Measurements from ENCODE around the gene TLR9.
"Not testable (repeated sequence)": the region's sequence is repeated elsewhere in the genome, so short reads cannot be mapped to it uniquely, and the experiment has no call there.

TLR9 gene

DNA sequence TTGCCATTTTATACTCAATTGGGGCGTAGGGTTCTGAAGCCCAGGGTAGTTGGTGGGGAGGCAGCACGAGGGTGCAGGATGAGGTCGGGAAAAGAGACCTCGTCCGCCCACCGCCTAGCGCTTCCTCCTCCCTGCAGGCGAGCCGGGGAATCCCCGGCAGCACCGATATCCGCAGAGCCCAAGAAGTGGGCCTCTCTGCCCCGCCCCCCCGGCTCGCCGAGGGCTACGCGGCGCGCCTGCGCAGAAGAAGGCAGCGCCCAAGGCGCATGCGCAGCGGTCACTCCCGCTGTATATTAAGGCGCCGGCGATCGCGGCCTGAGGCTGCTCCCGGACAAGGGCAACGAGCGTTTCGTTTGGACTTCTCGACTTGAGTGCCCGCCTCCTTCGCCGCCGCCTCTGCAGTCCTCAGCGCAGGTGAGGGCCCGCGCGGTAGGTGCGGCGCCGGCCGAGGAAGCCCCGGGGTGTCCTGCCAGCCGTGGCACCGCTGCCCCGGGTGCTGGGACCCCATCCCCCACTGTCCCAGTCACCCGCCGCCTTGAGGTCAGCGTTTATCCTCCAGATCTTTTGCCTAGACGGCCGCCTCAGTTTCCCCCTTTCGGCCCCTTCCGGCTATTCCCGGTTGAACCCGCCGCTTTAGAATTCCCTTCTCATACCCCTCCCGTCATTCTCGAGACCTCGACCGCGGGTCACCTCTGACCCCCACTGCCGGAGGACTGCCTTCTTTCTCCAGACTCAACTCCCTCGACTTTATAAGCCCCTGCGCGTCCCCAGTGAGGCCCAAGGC, 27.4 kb downstream of the TLR9 start, which contains the start of gene ALAS1:
ALAS1 (plus strand) TSS at position 319 of the 784 bp plus-strand sequence. CDS start 1,082 bp downstream, outside the sequence.
- in situ Hi-C loops (cut with MboI; ENCODE audit: low sequenced_read_pairs) = no loop called here

DNA sequence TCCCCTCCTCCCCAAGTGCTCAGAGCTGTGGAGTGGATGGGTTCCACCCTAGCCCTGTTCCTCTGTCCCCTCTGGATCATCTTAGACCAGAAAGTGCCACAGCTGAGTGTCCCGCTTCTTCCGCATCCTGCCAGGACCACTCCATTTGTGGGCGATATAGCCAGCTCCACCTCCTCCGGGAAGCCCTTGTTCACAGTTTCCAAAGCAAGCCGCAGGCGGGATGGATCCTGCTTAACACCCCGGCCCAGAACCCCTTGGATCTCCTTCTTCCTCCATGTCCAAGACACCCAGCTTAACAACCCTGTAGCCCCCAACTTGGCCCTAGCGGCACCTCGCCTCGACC, 28.0 kb downstream of the TLR9 start:
- in situ Hi-C loops (cut with MboI; ENCODE audit: low sequenced_read_pairs) = no loop called here

- in situ Hi-C loops (cut with MboI; ENCODE audit: low sequenced_read_pairs) = no loop called here
Observed at GRCh38 chr3:52196977-52197376, 28.5 kb downstream of the TLR9 start.

DNA sequence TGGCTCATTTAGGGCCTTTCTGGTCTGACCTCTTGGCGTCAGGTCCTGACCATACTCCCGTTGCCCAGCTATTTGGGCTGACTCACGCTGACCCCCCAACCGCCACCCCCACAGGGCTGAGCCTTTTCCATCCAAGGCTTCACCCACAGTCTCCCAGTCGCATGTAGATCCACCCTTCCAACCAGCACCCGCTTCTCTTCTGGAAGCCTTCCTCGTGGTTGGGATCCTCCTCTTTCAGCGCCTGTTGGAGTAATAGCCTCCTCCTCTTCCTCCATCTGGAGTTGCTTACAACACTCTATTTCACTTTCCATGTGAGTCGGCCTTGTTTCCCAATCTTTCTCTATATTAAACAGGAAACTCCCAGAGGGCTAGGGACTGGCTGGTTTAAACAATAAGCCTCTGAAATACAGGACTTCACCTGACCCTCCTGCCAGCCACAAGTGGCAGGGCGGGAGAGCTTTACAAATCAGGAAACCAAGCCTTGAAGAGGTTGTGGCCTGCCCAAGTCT, 29.6 kb downstream of the TLR9 start:
- in situ Hi-C loops (cut with MboI; ENCODE audit: low sequenced_read_pairs) = no loop called here

DNA sequence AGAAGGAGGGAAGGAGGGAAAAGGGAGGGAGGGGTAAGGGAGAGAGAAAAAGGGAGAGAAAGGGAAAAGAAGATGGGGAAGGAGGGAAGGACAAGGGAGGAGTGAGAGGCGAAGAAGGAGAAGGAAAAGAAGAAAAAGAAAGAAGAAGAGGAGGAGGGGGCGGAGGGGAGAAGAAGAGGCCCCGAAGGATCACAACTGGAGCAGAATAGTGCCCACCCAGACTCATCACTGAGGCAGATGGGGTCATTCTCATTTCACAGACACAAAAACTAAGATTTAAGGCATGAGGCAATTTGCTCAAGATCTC, 30.2 kb downstream of the TLR9 start:
- in situ Hi-C loops (cut with MboI; ENCODE audit: low sequenced_read_pairs) = no loop called here

- in situ Hi-C loops (cut with MboI; ENCODE audit: low sequenced_read_pairs) = no loop called here
Observed at GRCh38 chr3:52194485-52195290, 30.8 kb downstream of the TLR9 start.

- in situ Hi-C loops (cut with MboI; ENCODE audit: low sequenced_read_pairs) = no loop called here
Observed at GRCh38 chr3:52193065-52193464, 32.4 kb downstream of the TLR9 start.

GRCh38 chr3:52191663-52192062, 33.8 kb downstream of the TLR9 start:
- in situ Hi-C loops (cut with MboI; ENCODE audit: low sequenced_read_pairs) = no loop called here

- in situ Hi-C loops (cut with MboI; ENCODE audit: low sequenced_read_pairs) = no loop called here
Observed at GRCh38 chr3:52190294-52191074, 35.0 kb downstream of the TLR9 start.

- in situ Hi-C loops (cut with MboI; ENCODE audit: low sequenced_read_pairs) = no loop called here
Observed at GRCh38 chr3:52188556-52188955, 36.9 kb downstream of the TLR9 start.

- in situ Hi-C loops (cut with MboI; ENCODE audit: low sequenced_read_pairs) = no loop called here
Observed at GRCh38 chr3:52186729-52187128, 38.7 kb downstream of the TLR9 start.

DNA sequence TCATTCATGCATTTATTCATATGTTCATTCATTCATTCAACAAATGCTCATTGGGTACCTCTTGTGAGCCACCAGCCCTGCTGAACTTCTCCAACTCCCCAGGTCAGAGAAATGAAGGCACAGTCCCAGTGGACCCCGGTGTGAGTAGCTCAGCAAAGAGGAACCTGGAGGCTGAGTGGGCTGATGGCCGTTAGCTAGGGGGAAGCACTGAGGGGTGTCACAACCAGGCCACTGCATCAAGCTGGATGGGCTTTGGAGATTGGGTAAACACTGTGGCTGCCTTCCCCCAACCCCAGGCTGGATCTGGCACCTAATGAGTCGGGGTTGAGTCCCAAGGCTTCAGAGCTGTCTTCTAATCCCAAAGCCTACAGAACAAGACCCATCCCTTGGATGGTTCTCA, 39.6 kb downstream of the TLR9 start:
- in situ Hi-C loops (cut with MboI; ENCODE audit: low sequenced_read_pairs) = no loop called here

DNA sequence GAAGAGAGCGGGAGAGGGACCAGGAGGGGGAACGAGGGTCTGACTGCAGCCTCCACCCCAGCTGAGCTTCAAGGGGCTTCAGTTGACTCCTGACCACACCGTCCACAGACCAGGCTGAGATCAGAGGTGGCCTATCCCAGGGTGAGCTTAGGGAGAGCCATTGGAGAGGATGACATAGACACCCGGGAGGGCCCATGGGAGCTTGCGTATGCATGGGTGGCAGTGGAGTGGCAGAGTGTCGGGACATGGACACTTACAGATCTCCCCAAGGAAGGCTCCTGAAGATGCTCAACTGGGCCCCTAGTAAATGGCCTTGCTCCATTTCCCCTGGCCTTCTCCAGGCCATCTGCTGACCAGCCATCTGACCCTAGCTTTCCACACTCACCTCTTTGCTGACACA, 40.1 kb downstream of the TLR9 start:
- in situ Hi-C loops (cut with MboI; ENCODE audit: low sequenced_read_pairs) = no loop called here

GRCh38 chr3:52184690-52185089, 40.8 kb downstream of the TLR9 start:
- in situ Hi-C loops (cut with MboI; ENCODE audit: low sequenced_read_pairs) = no loop called here

GRCh38 chr3:52183786-52184445, 41.5 kb downstream of the TLR9 start:
- in situ Hi-C loops (cut with MboI; ENCODE audit: low sequenced_read_pairs) = no loop called here

GRCh38 chr3:52182691-52183090, 42.8 kb downstream of the TLR9 start:
- in situ Hi-C loops (cut with MboI; ENCODE audit: low sequenced_read_pairs) = no loop called here

DNA sequence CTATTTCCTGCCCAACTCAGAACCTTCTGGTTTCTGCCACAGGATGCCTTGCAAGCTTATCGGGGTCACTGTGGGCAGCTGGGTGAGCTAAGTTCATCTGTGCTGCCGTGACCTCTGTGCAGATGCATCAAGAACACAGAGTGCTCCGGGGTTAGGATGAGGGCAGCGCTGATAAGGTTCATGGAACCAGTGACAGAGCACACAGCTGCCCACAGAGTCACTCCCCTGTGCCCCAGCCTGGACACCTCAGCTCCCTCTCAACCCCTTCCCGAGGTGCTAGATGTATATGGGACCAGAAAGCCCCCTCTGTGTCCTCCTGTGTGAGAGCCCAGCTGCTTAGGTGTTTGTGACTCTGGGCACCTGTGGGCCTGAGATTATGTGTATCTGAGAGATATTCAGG, 43.2 kb downstream of the TLR9 start:
- in situ Hi-C loops (cut with MboI; ENCODE audit: low sequenced_read_pairs) = no loop called here

GRCh38 chr3:52181543-52181942, 43.9 kb downstream of the TLR9 start:
- in situ Hi-C loops (cut with MboI; ENCODE audit: low sequenced_read_pairs) = no loop called here

- in situ Hi-C loops (cut with MboI; ENCODE audit: low sequenced_read_pairs) = no loop called here
Observed at GRCh38 chr3:52178537-52178936, 46.9 kb downstream of the TLR9 start.

- in situ Hi-C loops (cut with MboI; ENCODE audit: low sequenced_read_pairs) = not testable (repeated sequence)
Observed at GRCh38 chr3:52178126-52178525, 47.3 kb downstream of the TLR9 start.

GRCh38 chr3:52177701-52178042, 47.8 kb downstream of the TLR9 start:
- in situ Hi-C loops (cut with MboI; ENCODE audit: low sequenced_read_pairs) = no loop called here

All from HL-60/S4 treated with retinoic acid at 250 ng/mL for 4 days and 3 days (cell line).